ENCODE data around the gene PURB. TPM values are rescaled to one million over a fixed set of nuclear protein-coding genes. Genes with fewer than 3 reads are reported as not detected.
A peak's percentile ranks its signal among the peaks of the same experiment; 100 is the strongest.
"Not testable (repeated sequence)": the region's sequence is repeated elsewhere in the genome, so short reads cannot be mapped to it uniquely, and the experiment has no call there.

Gene PURB
- 24.5 and 29.8 TPM in 2 replicates for total RNA-seq

GRCh38 chr7:44885394-44886317 is at the start of gene PURB:
Gene PURB (minus strand): TSS chr7:44885530. CDS start chr7:44885348, 182 bp downstream.
- TF ChIP-seq, protein P1, sequence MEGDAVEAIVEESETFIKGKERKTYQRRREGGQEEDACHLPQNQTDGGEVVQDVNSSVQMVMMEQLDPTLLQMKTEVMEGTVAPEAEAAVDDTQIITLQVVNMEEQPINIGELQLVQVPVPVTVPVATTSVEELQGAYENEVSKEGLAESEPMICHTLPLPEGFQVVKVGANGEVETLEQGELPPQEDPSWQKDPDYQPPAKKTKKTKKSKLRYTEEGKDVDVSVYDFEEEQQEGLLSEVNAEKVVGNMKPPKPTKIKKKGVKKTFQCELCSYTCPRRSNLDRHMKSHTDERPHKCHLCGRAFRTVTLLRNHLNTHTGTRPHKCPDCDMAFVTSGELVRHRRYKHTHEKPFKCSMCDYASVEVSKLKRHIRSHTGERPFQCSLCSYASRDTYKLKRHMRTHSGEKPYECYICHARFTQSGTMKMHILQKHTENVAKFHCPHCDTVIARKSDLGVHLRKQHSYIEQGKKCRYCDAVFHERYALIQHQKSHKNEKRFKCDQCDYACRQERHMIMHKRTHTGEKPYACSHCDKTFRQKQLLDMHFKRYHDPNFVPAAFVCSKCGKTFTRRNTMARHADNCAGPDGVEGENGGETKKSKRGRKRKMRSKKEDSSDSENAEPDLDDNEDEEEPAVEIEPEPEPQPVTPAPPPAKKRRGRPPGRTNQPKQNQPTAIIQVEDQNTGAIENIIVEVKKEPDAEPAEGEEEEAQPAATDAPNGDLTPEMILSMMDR (IDR thresholded peaks at IDR 0.05; ENCODE audit: insufficient read depth, low read depth, low read length): no peak
- peak within 1 kb of the TSS; percentile 78 for H3K4me3 ChIP-seq (ENCODE audit: low read depth, low read length)
- peak; percentile 97 for DNase-seq (ENCODE audit: low read depth)

GRCh38 chr7:44935016-44935415 is 49.7 kb upstream of the PURB start:
- TF ChIP-seq, protein P1 (IDR thresholded peaks at IDR 0.05; ENCODE audit: insufficient read depth, low read depth, low read length): no peak
- no peak for DNase-seq (ENCODE audit: low read depth)
- no peak overlapping the region for H3K4me3 ChIP-seq (ENCODE audit: low read depth, low read length)

- not testable (repeated sequence) for DNase-seq (ENCODE audit: low read depth); H3K4me3 ChIP-seq (ENCODE audit: low read depth, low read length)
These were observed 49.2 kb upstream of the PURB start for GRCh38 chr7:44934510-44934909.

DNA sequence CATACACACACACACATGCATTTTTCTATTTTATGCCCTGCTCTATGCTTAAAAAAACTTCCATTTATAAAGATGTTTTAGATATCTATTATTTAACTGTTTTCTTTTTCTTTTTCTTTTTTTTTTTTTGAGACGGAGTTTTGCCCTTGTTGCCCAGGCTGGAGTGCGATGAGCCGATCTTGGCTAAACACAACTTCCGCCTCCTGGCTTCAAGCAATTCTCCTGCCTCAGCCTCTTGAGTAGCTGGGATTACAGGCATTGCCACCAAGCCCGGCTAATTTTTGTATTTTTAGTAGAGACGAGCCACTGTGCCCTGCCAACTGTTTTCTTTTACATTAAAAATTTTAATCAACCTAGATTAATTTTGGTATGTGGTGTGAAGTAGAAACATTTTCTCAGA is 45.6 kb upstream of the PURB start:
- TF ChIP-seq, protein P1 (IDR thresholded peaks at IDR 0.05; ENCODE audit: insufficient read depth, low read depth, low read length): no peak
- no peak for DNase-seq (ENCODE audit: low read depth)
- H3K4me3 ChIP-seq (ENCODE audit: low read depth, low read length): no peak overlapping the region

GRCh38 chr7:44922351-44922694 is 37.0 kb upstream of the PURB start:
- TF ChIP-seq, protein P1 (IDR thresholded peaks at IDR 0.05; ENCODE audit: insufficient read depth, low read depth, low read length): no peak
- no peak overlapping the region for H3K4me3 ChIP-seq (ENCODE audit: low read depth, low read length)
- DNase-seq (ENCODE audit: low read depth): no peak

- TF ChIP-seq, protein P1 (IDR thresholded peaks at IDR 0.05; ENCODE audit: insufficient read depth, low read depth, low read length): peak; percentile 84
- DNase-seq (ENCODE audit: low read depth): peak; percentile 74
- no peak overlapping the region for H3K4me3 ChIP-seq (ENCODE audit: low read depth, low read length)
These were observed 36.4 kb upstream of the PURB start for GRCh38 chr7:44921607-44922350.

DNA sequence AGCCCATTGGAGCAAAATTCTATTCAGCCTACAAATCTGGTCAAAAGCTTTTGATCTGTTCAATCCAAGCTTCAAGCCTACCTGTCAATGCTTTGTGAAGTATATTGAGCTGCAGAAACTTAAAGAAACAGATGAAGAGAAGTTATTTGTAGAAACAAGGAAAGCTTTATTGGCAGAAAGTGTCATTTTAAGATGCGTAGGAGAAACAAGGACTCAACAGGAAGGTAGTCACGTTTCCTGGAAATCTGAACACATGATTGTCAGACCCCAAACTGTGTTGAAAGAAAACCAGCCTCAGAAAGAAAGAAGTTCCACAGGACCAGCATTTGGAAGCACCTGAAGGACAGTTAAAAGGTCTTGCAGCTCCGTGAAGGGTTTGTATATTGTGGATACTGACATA is 34.8 kb upstream of the PURB start:
- no peak for DNase-seq (ENCODE audit: low read depth)
- TF ChIP-seq, protein P1 (IDR thresholded peaks at IDR 0.05; ENCODE audit: insufficient read depth, low read depth, low read length): no peak
- no peak overlapping the region for H3K4me3 ChIP-seq (ENCODE audit: low read depth, low read length)

Measured in fibroblast of villous mesenchyme (primary cell).